K562 treated with DMSO at 1 percent for 24 hours (cell line): ENCODE measurements around the gene INPP5F. TPM values are rescaled to one million over a fixed set of nuclear protein-coding genes. Genes with fewer than 3 reads are reported as not detected.

Source experiments
- total RNA-seq: library from RNA; unstranded; fragments of 300-600 nt; gene quantifications from 2 replicates; pipeline ENCODE4 v1.2.3, GENCODE V29; 2022; ENCODE audit warnings: low read depth; ENCODE audit not compliant: insufficient read depth

The INPP5F gene
- 4.3 and 4.4 TPM in 2 replicates for total RNA-seq

DNA sequence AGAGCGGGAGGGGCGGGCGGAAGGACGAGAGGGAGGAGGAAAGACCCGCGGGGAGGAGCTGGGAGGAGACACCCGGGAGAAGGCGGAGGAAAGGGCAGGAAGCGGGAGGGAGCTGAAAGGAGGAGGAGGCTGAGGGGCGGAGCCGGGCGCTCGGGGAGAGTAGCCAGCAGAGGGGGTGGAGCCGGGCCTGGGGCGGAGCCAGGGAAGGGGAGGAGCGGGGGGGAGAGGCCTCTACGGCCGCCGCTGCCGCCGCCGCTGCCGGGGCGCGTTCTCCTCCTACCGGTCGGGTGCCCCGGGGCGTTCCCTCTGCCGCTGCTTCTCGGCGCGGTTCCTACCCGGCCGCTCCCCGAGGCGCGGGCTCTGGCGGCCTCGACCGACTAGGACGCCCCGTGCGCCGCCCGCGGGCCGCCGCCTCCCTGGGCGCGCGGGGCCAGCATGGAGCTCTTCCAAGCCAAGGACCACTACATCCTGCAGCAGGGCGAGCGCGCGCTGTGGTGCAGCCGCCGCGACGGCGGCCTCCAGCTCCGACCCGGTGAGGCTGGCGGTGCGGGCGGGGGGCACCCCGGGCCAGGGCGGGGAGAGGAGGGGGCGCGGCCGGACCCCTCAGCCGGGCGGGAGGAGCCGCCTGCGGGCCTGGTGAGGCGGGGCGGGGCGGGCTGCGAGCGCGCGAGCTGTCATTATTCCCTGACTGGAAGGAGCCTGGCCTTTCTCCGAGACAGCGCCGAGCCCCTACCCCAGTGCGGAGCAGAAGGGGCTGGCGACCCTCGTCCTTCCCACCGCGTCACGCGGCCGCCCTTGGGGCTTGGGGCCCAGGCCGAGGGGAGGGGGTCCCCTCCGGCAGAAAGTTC, at the start of gene INPP5F:
TSS of gene INPP5F (plus strand) at position 223 of the 848 bp plus-strand sequence. CDS start at position 436, 213 bp downstream.

GRCh38 chr10:119872610-119872859, 146.7 kb downstream of the INPP5F start, which contains the start of gene MCMBP:
Gene MCMBP, minus strand, starts transcription at chr10:119872843. Its CDS starts 259 bp downstream, at chr10:119872584.

Other genes with a start within 250 kb of the INPP5F start
- 62.9 and 66.8 TPM in 2 replicates for gene RGS10, start 183.3 kb upstream of the INPP5F start, total RNA-seq
- 39.1 and 53.3 TPM in 2 replicates for gene TIAL1, start 129.1 kb upstream of the INPP5F start, total RNA-seq
- 40.0 and 40.5 TPM in 2 replicates for gene BAG3, start 74.7 kb upstream of the INPP5F start, total RNA-seq
- 35.5 and 35.8 TPM in 2 replicates for gene MCMBP, start 146.8 kb downstream of the INPP5F start, total RNA-seq
- 14.7 and 21.3 TPM in 2 replicates for gene SEC23IP, start 166.7 kb downstream of the INPP5F start, total RNA-seq